Left lobe of liver (tissue), 2 donors: Measurements from ENCODE around the gene DCP1B. TPM values are rescaled to one million over a fixed set of nuclear protein-coding genes. Genes with fewer than 3 reads are reported as not detected.

Experiments used
- ATAC-seq: fragments of 200-7000 bp; cut with Tn5 transposase; one replicate; pipeline ENCODE4 v1.9.1; 2020; ENCODE audit warnings: mild to moderate bottlenecking, moderate library complexity
- DNase-seq: peaks from one replicate; pipeline ENCODE4 v3.0.0-alpha.2; 2020; ENCODE audit warnings: low spot score
- total RNA-seq: library from RNA; stranded (reverse); gene quantifications from one replicate; pipeline ENCODE4 v1.2.1, GENCODE V29; 2021
- donor health status: DM: no; HTN: no; CAD: no; lungs with moderate emphysema.
- donor health status: DM: no; HTN: yes; CAD: no.

The DCP1B gene
- 3.9 TPM for total RNA-seq

DNA sequence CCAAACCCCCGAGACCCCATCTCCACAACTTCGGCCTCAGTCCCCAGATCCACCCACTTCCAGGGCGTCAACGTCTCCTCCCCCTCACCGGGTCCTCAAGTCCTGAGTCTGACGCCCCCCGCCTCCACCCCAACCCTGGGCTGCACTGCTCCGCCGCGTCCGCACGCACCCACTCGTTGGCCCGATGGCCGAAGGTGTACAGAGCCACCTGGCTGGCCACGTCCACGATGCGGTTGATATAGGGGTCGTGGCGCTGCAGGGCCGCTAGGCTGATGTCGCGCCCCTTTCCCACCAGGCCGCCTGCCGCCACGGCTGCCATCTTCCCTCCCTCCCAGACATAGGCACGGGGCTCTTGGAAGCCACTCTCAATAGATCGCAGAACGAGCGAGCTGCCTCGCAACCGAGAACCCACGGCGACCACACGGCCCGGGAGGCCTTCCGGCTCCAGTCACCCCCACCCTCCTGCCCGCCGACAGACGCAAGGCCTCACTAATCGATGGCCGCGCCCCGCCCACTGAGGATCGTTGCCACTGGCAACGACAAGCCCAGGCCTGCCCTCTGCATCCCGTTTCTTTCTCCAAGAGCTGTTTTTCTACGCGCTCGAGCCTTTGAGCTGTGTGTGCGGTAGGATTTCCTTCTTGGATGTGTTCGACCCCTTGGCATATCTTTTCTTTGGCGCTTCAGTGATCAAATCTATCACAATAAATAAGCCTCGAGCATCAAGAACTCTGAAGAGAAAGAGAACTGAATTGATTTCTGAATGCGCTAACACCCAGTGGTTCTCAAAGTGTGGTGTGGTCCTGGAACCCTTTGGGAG lies at the start of gene DCP1B:
Gene DCP1B, minus strand, starts transcription at position 345 of the 817 bp plus-strand sequence. Its CDS starts 26 bp downstream, at position 319.
- ATAC-seq: peak; percentile 98
- peak; percentile 97 for DNase-seq

DNA sequence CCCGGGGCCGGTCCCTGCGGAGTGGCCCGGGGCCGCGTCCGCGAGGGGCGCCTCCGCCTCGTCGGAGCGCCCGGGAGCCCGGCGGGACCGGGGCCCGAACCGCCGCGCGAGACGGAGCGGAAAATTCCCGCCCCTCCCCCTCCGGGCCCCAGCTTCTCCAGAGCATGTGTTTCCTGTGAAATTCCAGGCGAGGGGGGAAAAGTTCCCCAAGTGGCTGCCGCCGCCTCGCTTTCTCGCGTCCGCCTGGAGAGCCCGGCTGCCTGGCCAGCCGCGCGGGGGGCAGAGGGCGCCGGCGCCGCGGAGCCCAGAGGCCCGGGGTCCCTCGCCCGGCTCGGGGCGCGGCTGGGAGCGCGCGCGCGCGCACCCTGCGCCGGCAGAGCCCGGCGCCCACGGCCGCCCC lies 49.4 kb upstream of the DCP1B start:
- DNase-seq (no peak), ATAC-seq (no peak)

DNA sequence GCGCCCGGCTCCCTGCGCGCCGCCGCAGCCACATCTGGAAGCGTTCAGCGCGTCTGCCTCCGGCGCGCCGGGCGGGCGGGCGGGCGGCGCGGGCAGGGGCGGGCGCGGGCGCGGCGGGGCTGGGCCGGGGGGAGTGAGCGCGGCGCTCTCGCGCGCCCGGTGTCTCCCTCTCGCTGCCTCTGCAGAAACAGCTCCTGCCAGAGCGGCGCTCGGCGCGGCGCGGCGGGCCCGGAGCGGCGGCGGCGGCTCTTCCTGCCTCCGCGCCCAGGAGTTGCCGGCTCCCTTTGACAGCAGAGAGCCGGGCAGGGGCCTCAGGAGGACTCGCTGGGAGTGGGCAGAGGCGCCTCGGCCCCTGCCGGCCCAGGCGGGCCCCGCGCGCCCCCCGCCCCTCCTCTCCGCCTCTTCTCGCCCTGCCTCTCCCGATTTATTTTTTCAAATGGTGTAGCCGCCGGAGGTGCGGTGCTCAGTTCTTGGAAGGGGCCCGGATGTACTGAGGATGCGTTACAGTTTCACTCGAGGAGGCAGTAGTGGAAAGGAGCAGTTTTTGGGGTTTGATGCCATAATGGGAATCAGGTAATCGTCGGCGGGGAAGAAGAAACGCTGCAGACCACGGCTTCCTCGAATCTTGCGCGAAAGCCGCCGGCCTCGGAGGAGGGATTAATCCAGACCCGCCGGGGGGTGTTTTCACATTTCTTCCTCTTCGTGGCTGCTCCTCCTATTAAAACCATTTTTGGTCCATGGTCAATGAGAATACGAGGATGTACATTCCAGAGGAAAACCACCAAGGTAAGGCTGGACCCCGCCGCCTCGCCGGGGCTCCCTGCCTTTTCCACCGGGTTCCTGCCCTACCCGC lies 48.8 kb upstream of the DCP1B start, which contains the start of gene CACNA1C:
Gene CACNA1C, plus strand, starts transcription at position 162 of the 853 bp plus-strand sequence. Its CDS starts 576 bp downstream, at position 738.
- no peak for DNase-seq
- peak; percentile 76 for ATAC-seq

GRCh38 chr12:2051700-2052621 lies 47.7 kb upstream of the DCP1B start:
- ATAC-seq (no peak), DNase-seq (no peak)

GRCh38 chr12:2049604-2050540 lies 45.6 kb upstream of the DCP1B start:
- ATAC-seq: no peak
- no peak for DNase-seq

GRCh38 chr12:2047752-2048151 lies 43.5 kb upstream of the DCP1B start:
- DNase-seq (no peak), ATAC-seq (no peak)

DNA sequence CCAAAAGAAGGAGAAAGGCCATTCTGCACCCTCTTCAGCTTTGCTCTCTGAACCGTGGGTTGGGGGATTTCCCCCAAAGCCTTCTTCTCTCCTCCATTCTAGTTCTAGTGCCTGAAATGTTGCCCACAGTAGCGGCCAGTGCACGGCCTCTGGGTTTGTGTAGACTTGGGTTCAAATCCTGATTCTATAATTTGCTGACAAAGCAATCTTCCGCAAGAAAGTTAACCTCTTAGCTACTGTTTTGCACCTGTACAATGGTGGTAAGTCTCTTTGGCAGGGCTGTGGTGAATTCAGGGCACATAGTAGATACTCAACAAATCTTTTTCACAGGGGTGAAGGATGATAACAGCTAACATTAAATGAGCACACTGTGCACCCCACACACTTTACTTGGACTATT lies 42.7 kb upstream of the DCP1B start:
- ATAC-seq: no peak
- DNase-seq: no peak

- no peak for DNase-seq
- ATAC-seq: no peak
Measured at GRCh38 chr12:2044165-2044564, 39.9 kb upstream of the DCP1B start.

DNA sequence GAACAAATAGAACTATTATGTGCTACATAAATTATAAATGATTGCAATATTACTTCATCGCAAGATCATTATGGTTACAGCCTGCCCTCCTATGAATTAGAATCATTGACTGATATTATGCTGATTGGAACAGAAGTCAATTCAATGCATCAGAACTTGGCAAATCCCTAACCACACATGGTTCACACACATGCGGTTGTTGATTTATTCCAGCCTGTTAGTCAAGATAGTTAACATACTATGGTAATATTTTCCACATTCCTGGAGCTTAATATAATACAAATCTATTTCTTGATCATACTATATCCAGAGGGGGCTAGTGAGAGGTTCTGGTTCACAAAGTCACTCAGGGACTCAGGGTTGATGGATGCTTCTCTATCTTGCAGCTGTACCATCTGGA lies 38.8 kb upstream of the DCP1B start:
- no peak for ATAC-seq
- DNase-seq: no peak

DNA sequence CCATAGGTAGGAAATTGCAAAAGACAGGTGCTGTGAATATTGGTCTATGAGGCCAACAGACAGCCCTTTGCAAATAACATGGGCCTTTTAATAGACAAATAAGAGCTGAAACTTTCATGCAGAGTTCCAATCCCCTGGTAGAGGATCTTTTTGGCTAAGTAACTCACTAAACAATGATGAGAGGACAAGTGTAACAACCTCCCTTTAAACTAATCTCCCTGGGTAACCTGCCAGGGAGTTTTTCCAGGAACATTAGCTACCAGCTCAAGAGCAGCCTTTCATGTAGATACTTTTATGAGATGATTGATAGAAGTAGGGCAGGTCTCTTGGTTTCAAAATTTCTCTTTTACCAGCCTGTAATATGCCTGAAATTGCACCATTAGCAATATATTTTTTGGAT lies 34.8 kb upstream of the DCP1B start:
- ATAC-seq (no peak), DNase-seq (no peak)

DNA sequence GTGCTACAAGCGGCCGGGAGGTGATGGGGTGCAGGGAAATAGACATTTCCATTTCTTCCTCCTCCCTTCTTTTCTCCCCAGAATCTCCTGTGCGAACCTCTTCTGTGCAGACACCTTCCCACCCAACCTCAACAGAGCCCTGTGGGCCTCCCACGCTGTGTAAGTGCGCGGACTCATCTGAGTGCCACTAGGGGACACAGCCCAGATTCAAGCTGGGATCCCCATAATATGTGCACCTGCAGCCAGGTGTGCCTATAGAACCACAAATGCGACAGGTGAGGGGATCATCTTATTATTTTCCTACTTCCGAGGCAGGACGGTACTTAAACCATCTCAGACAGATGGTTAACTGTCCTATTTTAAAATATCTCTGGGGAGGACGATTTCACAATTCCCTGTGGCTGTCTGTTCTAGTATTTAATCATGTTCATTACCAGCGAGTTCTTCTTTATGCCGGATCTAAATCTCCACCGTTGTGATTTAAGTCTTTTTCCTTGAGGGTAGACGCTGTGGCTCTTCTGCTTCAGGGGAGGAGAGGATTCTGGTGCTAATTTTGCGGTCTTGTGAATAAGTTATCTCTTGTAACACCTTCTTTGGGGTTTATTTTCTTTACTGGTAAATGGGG lies 31.3 kb upstream of the DCP1B start:
- ATAC-seq (no peak), DNase-seq (no peak)

- DNase-seq (peak; percentile 88), ATAC-seq (peak; percentile 100)
Measured at GRCh38 chr12:2034633-2035430, 30.6 kb upstream of the DCP1B start.

- DNase-seq (no peak), ATAC-seq (no peak)
Measured at GRCh38 chr12:2032506-2032905, 28.2 kb upstream of the DCP1B start.

DNA sequence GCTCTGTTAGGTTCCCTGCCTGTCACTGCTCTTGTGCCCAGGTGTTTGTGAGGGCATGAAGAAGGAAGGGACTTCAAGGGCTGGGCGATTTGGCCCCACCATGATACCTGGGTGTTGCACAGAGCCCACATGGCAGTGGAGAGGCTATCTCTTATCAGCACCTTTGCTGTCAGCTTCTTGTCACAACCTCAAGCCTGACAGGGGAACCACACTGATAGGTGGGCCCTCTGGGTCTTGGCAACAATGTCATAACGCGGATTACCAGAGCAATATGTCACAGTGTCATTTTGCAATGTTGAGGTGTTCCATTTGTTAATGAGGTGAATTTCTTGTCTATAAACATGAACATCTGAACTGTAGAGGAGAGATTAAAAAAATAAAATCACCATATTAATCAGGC lies 25.6 kb upstream of the DCP1B start:
- no peak for DNase-seq
- no peak for ATAC-seq

GRCh38 chr12:2027351-2027750 lies 23.1 kb upstream of the DCP1B start:
- ATAC-seq (no peak), DNase-seq (no peak)

- ATAC-seq (no peak), DNase-seq (no peak)
Measured at GRCh38 chr12:2023365-2023764, 19.1 kb upstream of the DCP1B start.

GRCh38 chr12:2020511-2020910 lies 16.3 kb upstream of the DCP1B start:
- ATAC-seq: no peak
- DNase-seq: no peak

DNA sequence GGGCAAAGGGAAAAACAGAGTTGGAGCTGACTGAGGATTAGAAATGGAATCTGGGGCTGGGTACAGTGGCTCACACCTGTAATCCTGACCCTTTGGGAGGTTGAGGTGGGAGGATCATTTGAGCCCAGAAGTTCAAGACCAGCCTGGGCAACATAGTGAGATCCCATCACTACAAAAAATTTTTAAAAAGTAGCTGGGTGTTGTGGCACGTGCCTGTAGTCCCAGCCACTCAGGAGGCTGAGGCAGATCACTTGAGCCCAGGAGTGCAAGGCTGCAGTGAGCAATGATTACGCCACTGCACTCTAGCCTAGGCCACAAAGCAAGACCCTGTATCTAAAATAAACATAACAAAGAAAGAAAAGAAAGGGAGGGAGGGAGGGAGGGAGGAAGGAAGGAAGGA lies 14.9 kb upstream of the DCP1B start:
- ATAC-seq (no peak), DNase-seq (no peak)
